A549 (cell line): ENCODE data around the gene TIAM2. TPM values are rescaled to one million over a fixed set of nuclear protein-coding genes. Genes with fewer than 3 reads are reported as not detected.

Experiments used
- ATAC-seq, 2 experiments: fragments of 200-7000 bp in 1 of 2; fragments of >200 bp in 1 of 2; cut with Nextera tagmentation in 1 of 2; cut with Tn5 transposase in 1 of 2; 3 replicates each; pipeline versions ENCODE4 v1.8.0 to v1.9.1; 2018 to 2020; ENCODE audit warnings: mild to moderate bottlenecking in 1 of 2, moderate library complexity in 1 of 2
- CTCF ChIA-PET: fragments of 300-600 bp; sonication (Branson Sonifier 250); formaldehyde crosslinking; extraction: SDS; loops from one replicate; lab custom pipeline; 2021; ENCODE audit warnings: antibody characterized with exemption, inconsistent platforms; lab: Yijun Ruan, JAX
- POLR2A ChIA-PET: fragments of 350-600 bp; formaldehyde crosslinking; extraction: SDS; loops from one replicate; lab custom pipeline; 2021; ENCODE audit warnings: antibody characterized with exemption, inconsistent platforms; lab: Yijun Ruan, JAX
- DNase-seq, 2 experiments: peaks; one replicate each; pipeline versions ENCODE4 v3.0.0 to v3.0.0-alpha.2; 2011 to 2016; ENCODE audit warnings: low read depth in 1 of 2, low spot score in 1 of 2
- FAIRE-seq: peaks from 2 replicates; lab custom pipeline; 2011; peaks lifted over from hg19 to GRCh38; lab: Jason Lieb, UNC
- H3K27ac ChIP-seq, 2 experiments: fragments of >200 bp; sonication (Bioruptor Twin); formaldehyde crosslinking; 3 replicates each; pipeline ENCODE4 v1.5.1; 2016 to 2017
- H3K4me1 ChIP-seq: fragments of >200 bp; sonication (Bioruptor Twin); formaldehyde crosslinking; 3 replicates; pipeline ENCODE4 v1.6.1; 2016
- H3K4me2 ChIP-seq: fragments of >200 bp; sonication (Bioruptor Twin); formaldehyde crosslinking; 3 replicates; pipeline ENCODE4 v1.6.1; 2016
- H3K4me3 ChIP-seq: fragments of >200 bp; sonication (Bioruptor Twin); formaldehyde crosslinking; 3 replicates; pipeline ENCODE4 v1.5.1; 2016
- H3K9me3 ChIP-seq: fragments of >200 bp; sonication (Bioruptor Twin); formaldehyde crosslinking; 3 replicates; pipeline ENCODE4 v1.6.1; 2016
- CEBPB ChIP-seq, 2 experiments: fragments of >200 bp in 1 of 2; sonication (Bioruptor Twin) in 1 of 2; formaldehyde crosslinking in 1 of 2; IDR thresholded peaks; 2 replicates each; pipeline ENCODE4 v1.6.1; 2012 to 2016
- EHF ChIP-seq: fragments of 250-450 bp; sonication (Bioruptor Pico); IDR thresholded peaks from 2 replicates; pipeline ENCODE4 v1.5.0; 2020; ENCODE audit warnings: mild to moderate bottlenecking
- EHMT2 ChIP-seq: fragments of 200-600 bp; sonication (generic); IDR thresholded peaks from 2 replicates; pipeline ENCODE4 v1.6.1; 2016; ENCODE audit warnings: antibody characterized with exemption, low read depth, mild to moderate bottlenecking, moderate library complexity
- ESRRA ChIP-seq: fragments of 150-350 bp; IDR thresholded peaks from 2 replicates; pipeline ENCODE4 v1.6.1; 2014; ENCODE audit warnings: mild to moderate bottlenecking, low read length, borderline replicate concordance
- FOSB ChIP-seq: fragments of 250-450 bp; sonication (Bioruptor Pico); IDR thresholded peaks from 2 replicates; pipeline ENCODE4 v1.5.0; 2020; ENCODE audit warnings: mild to moderate bottlenecking, moderate library complexity
- FOXS1 ChIP-seq: fragments of 250-450 bp; sonication (Bioruptor Pico); IDR thresholded peaks from 2 replicates; pipeline ENCODE4 v1.5.0; 2020; ENCODE audit warnings: mild to moderate bottlenecking, moderate library complexity
- GATA3 ChIP-seq: IDR thresholded peaks from 2 replicates; pipeline ENCODE4 v1.6.1; 2012; ENCODE audit warnings: borderline replicate concordance
- HDAC2 ChIP-seq: fragments of 200-600 bp; sonication (generic); IDR thresholded peaks from 2 replicates; pipeline ENCODE4 v1.6.1; 2016
- JUNB ChIP-seq: fragments of >200 bp; sonication (Bioruptor Twin); formaldehyde crosslinking; IDR thresholded peaks from 2 replicates; pipeline ENCODE4 v1.6.1; 2016
- KDM5A ChIP-seq: fragments of 200-600 bp; sonication (generic); IDR thresholded peaks from 2 replicates; pipeline ENCODE4 v1.6.1; 2016; ENCODE audit warnings: antibody characterized with exemption, mild to moderate bottlenecking
- MAZ ChIP-seq: fragments of 150-350 bp; IDR thresholded peaks from 2 replicates; pipeline ENCODE4 v1.6.1; 2014; ENCODE audit warnings: antibody characterized with exemption, low read depth, low read length, borderline replicate concordance
- PHF8 ChIP-seq: fragments of 200-600 bp; sonication (generic); IDR thresholded peaks from 2 replicates; pipeline ENCODE4 v1.6.1; 2016; ENCODE audit warnings: low read depth, mild to moderate bottlenecking, antibody characterized with exemption, moderate library complexity, borderline replicate concordance
- POLR2AphosphoS2 ChIP-seq: conservative IDR thresholded peaks from 2 replicates; pipeline ENCODE4 v1.6.1; 2012; ENCODE audit warnings: low read length, improper control_type of control experiment, inconsistent platforms
- RCOR1 ChIP-seq: fragments of 150-350 bp; IDR thresholded peaks from 2 replicates; pipeline ENCODE4 v1.6.1; 2014; ENCODE audit warnings: antibody characterized with exemption, low read length, low read depth
- SMC3 ChIP-seq: fragments of >200 bp; sonication (Bioruptor Twin); formaldehyde crosslinking; IDR thresholded peaks from 3 replicates; pipeline ENCODE4 v1.6.1; 2018; ENCODE audit warnings: inconsistent platforms
- ZFP36 ChIP-seq: fragments of 450-650 bp; IDR thresholded peaks from 2 replicates; pipeline ENCODE4 v1.6.1; 2014; ENCODE audit warnings: borderline replicate concordance; ENCODE audit not compliant: partially characterized antibody
- WGBS: methylation state at CpG from one replicate; pipeline ENCODE4 v1.1.6; 2017; ENCODE audit errors: missing lambda C conversion rate; 5-methylcytosine and 5-hydroxymethylcytosine counted together
- polyA plus RNA-seq, 4 experiments: library from polyadenylated mRNA; depleted of rRNA in 3 of 4; stranded (reverse); fragments of >200 nt; fragmentation: RNase III in 1 of 4; extraction: RNeasy Plus Mini Kit Qiagen cat#74134 plus additional on column Dnase treatment in 1 of 4; gene quantifications; 2 replicates in 3 of 4; 3 replicates in 1 of 4; pipeline ENCODE4 v1.2.3, GENCODE V29; 2011 to 2017
- TF ChIP-seq, protein P1 (sequence below): IDR thresholded peaks from 2 replicates; pipeline ENCODE4 v1.6.1; 2012
- TF ChIP-seq, protein P2 (sequence below): fragments of 150-350 bp; IDR thresholded peaks from 2 replicates; pipeline ENCODE4 v1.6.1; 2014; ENCODE audit warnings: low read depth, mild to moderate bottlenecking, low read length
- TF ChIP-seq, protein P3 (sequence below): fragments of 250-450 bp; sonication (Bioruptor Pico); IDR thresholded peaks from 2 replicates; pipeline ENCODE4 v1.5.0; 2020; ENCODE audit warnings: low read depth, mild to moderate bottlenecking, moderate library complexity

Gene TIAM2
- polyA plus RNA-seq, 2 of the 4 experiments (the other 2 are of a cell fraction): 2.5 to 3.1 TPM

DNA sequence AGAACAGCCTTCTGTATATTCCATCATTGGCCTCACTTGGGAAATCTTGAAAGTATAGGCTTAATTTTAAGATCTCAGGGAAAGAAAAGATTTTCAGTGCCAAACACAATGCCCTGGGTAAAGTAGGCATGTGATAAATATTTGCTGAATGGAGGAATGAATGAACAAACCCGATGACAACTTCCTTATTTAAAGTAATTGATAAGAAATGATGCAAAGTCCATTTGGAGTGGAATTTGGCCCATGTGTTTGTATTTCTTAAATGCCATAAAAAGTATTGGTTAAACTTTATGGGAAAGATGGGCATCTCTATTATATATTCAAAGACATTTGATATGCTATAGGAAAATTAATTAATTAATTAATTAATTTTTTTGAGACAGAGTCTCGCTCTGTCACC is 3.7 kb downstream of the TIAM2 start:
- FAIRE-seq (no peak), ATAC-seq (no peak), DNase-seq (no peak)
- CTCF ChIA-PET: no interaction called here
- Histone ChIP-seq H3K9me3 (no peaks in the 10 kb centered on the region), H3K4me2 (no peak overlapping the region), H3K4me1 (no peaks in the 10 kb centered on the region), H3K4me3 (no peak overlapping the region), H3K27ac (no peak overlapping the region)
- no peak for TF ChIP-seq FOSB
- no peak for TF ChIP-seq HDAC2
- 86% methylated on average over 2 of the region's 2 CpGs for WGBS
- POLR2A ChIA-PET: no interaction called here

DNA sequence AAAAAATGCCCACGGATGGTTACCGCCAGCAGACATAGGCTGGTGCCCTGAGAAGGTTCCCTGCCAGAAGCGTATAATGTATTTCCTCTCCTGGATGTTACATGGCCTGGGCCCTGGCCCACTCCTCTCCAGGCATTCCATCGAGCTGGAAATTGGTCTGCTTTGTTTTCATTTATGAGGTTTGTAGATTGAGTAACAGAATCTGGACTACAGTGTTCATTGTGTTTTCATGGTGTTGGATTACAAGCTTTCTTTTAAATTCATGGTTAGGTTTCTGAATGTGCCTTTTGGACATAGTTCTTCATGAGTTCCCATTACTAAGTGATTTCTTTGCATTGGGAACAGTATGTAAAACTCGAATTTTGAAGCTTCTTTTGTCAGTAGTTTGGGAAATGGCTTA is 6.4 kb downstream of the TIAM2 start:
- Histone ChIP-seq H3K9me3 (no peaks in the 10 kb centered on the region), H3K4me3 (no peak overlapping the region), H3K4me2 (no peak overlapping the region), H3K4me1 (no peaks in the 10 kb centered on the region), H3K27ac (no peak overlapping the region)
- 60% methylated on average over 5 of the region's 5 CpGs for WGBS
- FAIRE-seq (no peak), ATAC-seq (no peak), DNase-seq (no peak)
- ChIA-PET CTCF (interaction anchor here (0.7 to 1.6 kb wide), 2 partner anchors 9 to 176 kb away, joined by 3 read pairs; no protein-coding TSS in a partner anchor), POLR2A (no interaction called here)
- TF ChIP-seq MAZ (no peak), PHF8 (no peak), GATA3 (no peak), SMC3 (no peak), JUNB (no peak)
- TF ChIP-seq, protein P1, sequence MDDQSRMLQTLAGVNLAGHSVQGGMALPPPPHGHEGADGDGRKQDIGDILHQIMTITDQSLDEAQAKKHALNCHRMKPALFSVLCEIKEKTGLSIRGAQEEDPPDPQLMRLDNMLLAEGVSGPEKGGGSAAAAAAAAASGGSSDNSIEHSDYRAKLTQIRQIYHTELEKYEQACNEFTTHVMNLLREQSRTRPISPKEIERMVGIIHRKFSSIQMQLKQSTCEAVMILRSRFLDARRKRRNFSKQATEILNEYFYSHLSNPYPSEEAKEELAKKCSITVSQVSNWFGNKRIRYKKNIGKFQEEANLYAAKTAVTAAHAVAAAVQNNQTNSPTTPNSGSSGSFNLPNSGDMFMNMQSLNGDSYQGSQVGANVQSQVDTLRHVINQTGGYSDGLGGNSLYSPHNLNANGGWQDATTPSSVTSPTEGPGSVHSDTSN: no peak

DNA sequence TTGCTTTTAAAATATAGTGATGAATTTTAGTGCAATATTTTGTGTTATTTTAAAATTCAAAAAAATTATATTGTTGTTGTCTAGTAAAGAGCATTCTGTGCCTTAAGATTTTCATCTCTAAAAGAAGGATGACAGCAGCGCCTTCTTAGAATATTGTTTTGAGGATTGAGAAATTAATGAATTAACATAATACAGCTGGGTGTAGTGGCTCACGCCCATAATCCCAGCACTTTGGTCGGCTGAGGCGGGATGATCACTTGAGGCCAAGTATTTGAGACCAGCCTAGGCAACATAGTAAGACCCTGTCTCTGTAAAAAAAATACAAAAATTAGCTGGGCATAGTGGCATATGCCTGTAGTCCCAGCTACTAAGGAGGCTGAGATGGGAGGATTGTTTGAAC is 6.8 kb downstream of the TIAM2 start:
- no peak for ATAC-seq
- H3K27ac ChIP-seq: no peak overlapping the region
- no peak for TF ChIP-seq FOXS1 (CRISPR knock-in tag)
- TF ChIP-seq, protein P1: no peak
- TF ChIP-seq ESRRA: no peak
- no peak for TF ChIP-seq ZFP36
- TF ChIP-seq, protein P2, sequence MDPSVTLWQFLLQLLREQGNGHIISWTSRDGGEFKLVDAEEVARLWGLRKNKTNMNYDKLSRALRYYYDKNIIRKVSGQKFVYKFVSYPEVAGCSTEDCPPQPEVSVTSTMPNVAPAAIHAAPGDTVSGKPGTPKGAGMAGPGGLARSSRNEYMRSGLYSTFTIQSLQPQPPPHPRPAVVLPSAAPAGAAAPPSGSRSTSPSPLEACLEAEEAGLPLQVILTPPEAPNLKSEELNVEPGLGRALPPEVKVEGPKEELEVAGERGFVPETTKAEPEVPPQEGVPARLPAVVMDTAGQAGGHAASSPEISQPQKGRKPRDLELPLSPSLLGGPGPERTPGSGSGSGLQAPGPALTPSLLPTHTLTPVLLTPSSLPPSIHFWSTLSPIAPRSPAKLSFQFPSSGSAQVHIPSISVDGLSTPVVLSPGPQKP: no peak
- no peak for TF ChIP-seq EHMT2
- TF ChIP-seq KDM5A: no peak
- TF ChIP-seq, protein P3, sequence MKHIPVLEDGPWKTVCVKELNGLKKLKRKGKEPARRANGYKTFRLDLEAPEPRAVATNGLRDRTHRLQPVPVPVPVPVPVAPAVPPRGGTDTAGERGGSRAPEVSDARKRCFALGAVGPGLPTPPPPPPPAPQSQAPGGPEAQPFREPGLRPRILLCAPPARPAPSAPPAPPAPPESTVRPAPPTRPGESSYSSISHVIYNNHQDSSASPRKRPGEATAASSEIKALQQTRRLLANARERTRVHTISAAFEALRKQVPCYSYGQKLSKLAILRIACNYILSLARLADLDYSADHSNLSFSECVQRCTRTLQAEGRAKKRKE: no peak
- no peak for TF ChIP-seq SMC3
- TF ChIP-seq POLR2AphosphoS2: no peak
- TF ChIP-seq EHF (CRISPR knock-in tag): no peak
- no peak for TF ChIP-seq CEBPB (IDR thresholded peaks at IDR 0.05)
- TF ChIP-seq RCOR1: no peak
- no peak for TF ChIP-seq JUNB
- TF ChIP-seq, all 56 proteins: peak for 0
- FAIRE-seq: no peak
- 96% methylated on average over 4 of the region's 4 CpGs for WGBS
- Histone ChIP-seq H3K4me1 (no peaks in the 10 kb centered on the region), H3K9me3 (no peaks in the 10 kb centered on the region), H3K4me2 (no peak overlapping the region), H3K4me3 (no peak overlapping the region)
- CTCF ChIA-PET: interaction anchor here (1.6 kb wide), 1 partner anchor 176 kb away, joined by 3 read pairs; no protein-coding TSS in a partner anchor
- no peak for DNase-seq
- POLR2A ChIA-PET: no interaction called here
